H1 (cell line): ENCODE results near the gene SNRK. TPM values are rescaled to one million over a fixed set of nuclear protein-coding genes. Genes with fewer than 3 reads are reported as not detected.

Experiments
- CTCF ChIA-PET: fragments of 300-600 bp; sonication (Branson Sonifier 250); formaldehyde crosslinking; loops from one replicate; lab custom pipeline; 2021; ENCODE audit not compliant: partially characterized antibody; lab: Charles Lee
- POLR2A ChIA-PET: fragments of 300-600 bp; sonication (Branson Sonifier 250); formaldehyde crosslinking; loops from one replicate; lab custom pipeline; 2021; ENCODE audit warnings: inconsistent platforms; ENCODE audit not compliant: partially characterized antibody; lab: Charles Lee
- DNase-seq, 2 experiments: peaks; one replicate each; pipeline versions ENCODE4 v3.0.0 to v3.0.0-alpha.2; 2010 to 2022; ENCODE audit warnings: low spot score in 2 of 2, low read depth in 1 of 2, mixed read lengths in 1 of 2
- FAIRE-seq: peaks from 2 replicates; lab custom pipeline; 2011; peaks lifted over from hg19 to GRCh38; lab: Jason Lieb, UNC
- H2AFZ ChIP-seq: 2 replicates; pipeline ENCODE4 v1.8.1; 2012; ENCODE audit warnings: low read length, inconsistent platforms
- H2AK5ac ChIP-seq: 2 replicates; pipeline ENCODE4 v1.6.1; 2013; ENCODE audit warnings: low read depth, low read length
- H2BK120ac ChIP-seq: replicated peaks from 2 replicates; pipeline ENCODE3; 2013; ENCODE audit warnings: low read depth, low read length, inconsistent platforms
- H2BK12ac ChIP-seq: 2 replicates; pipeline ENCODE4 v1.6.1; 2013; ENCODE audit warnings: low read depth, low read length
- H2BK15ac ChIP-seq: 2 replicates; pipeline ENCODE4 v1.6.1; 2013; ENCODE audit warnings: low read length
- H2BK20ac ChIP-seq: 2 replicates; pipeline ENCODE4 v1.6.1; 2013; ENCODE audit warnings: low read length
- H2BK5ac ChIP-seq: 2 replicates; pipeline ENCODE4 v1.6.1; 2013; ENCODE audit warnings: low read depth, low read length
- H3K14ac ChIP-seq: 2 replicates; pipeline ENCODE4 v1.6.1; 2013; ENCODE audit warnings: inconsistent platforms; ENCODE audit not compliant: insufficient read length
- H3K18ac ChIP-seq: 2 replicates; pipeline ENCODE4 v1.6.1; 2013; ENCODE audit warnings: low read length; ENCODE audit errors: extremely low read depth
- H3K23ac ChIP-seq: 2 replicates; pipeline ENCODE4 v1.6.1; 2013; ENCODE audit warnings: inconsistent platforms; ENCODE audit not compliant: insufficient read length
- H3K23me2 ChIP-seq: 2 replicates; pipeline ENCODE4 v1.6.1; 2013; ENCODE audit warnings: low read depth, low read length
- H3K27ac ChIP-seq: 2 replicates; pipeline ENCODE4 v1.6.1; 2011; ENCODE audit warnings: low read depth, low read length, inconsistent platforms
- H3K27me3 ChIP-seq, 4 experiments: replicated peaks in 1 of 4; 1 replicate in 1 of 4; 2 replicates in 3 of 4; pipeline versions ENCODE4 v1.6.1 to v1.8.1; 2011 to 2013; ENCODE audit warnings: low read length in 3 of 4, mild to moderate bottlenecking in 3 of 4, inconsistent platforms in 2 of 4, mixed read lengths in 2 of 4, moderate library complexity in 1 of 4; ENCODE audit not compliant: control insufficient read depth in 3 of 4, insufficient read depth in 3 of 4; ENCODE audit errors: extremely low read depth in 1 of 4
- H3K36me3 ChIP-seq, 4 experiments: 2 replicates each; pipeline versions ENCODE4 v1.6.1 to v1.8.1; 2011 to 2013; ENCODE audit warnings: mild to moderate bottlenecking in 4 of 4, low read length in 3 of 4, moderate library complexity in 2 of 4, control low read depth in 1 of 4, inconsistent platforms in 1 of 4; ENCODE audit not compliant: insufficient read depth in 4 of 4, control insufficient read depth in 2 of 4
- H3K4ac ChIP-seq: replicated peaks from 2 replicates; pipeline ENCODE3; 2013; ENCODE audit warnings: low read length, low read depth, mixed read lengths, inconsistent platforms; ENCODE audit not compliant: insufficient read length
- H3K4me1 ChIP-seq, 4 experiments: replicated peaks in 1 of 4; 1 replicate in 1 of 4; 2 replicates in 3 of 4; pipeline versions ENCODE4 v1.6.1 to v1.8.1; 2011 to 2013; ENCODE audit warnings: low read length in 3 of 4, inconsistent platforms in 2 of 4, mixed read lengths in 1 of 4; ENCODE audit not compliant: insufficient read depth in 4 of 4, control insufficient read depth in 3 of 4
- H3K4me2 ChIP-seq, 2 experiments: 2 replicates each; pipeline versions ENCODE4 v1.6.1 to v1.8.1; 2011 to 2013; ENCODE audit warnings: low read depth in 2 of 2, low read length in 2 of 2, control low read depth in 1 of 2, inconsistent platforms in 1 of 2, mild to moderate bottlenecking in 1 of 2; ENCODE audit not compliant: insufficient read depth in 1 of 2
- H3K4me3 ChIP-seq, 4 experiments: fragments of 200-600, 300-600 bp in 1 of 4; sonication (generic), shearing (Covaris generic), sonication (Bioruptor Twin) in 1 of 4; 2 replicates each; pipeline versions ENCODE4 v1.5.1 to v1.8.1; 2011 to 2016; ENCODE audit warnings: low read length in 4 of 4, low read depth in 3 of 4, control low read depth in 2 of 4, inconsistent platforms in 2 of 4, mild to moderate bottlenecking in 2 of 4, mixed read lengths in 1 of 4, moderate library complexity in 1 of 4; ENCODE audit not compliant: insufficient read depth in 2 of 4; ENCODE audit errors: extremely low read depth in 1 of 4
- H3K56ac ChIP-seq: replicated peaks from 2 replicates; pipeline ENCODE3; 2013; ENCODE audit warnings: low read depth, mild to moderate bottlenecking, mixed read lengths, low read length, inconsistent platforms; ENCODE audit not compliant: insufficient read length
- H3K79me1 ChIP-seq: 2 replicates; pipeline ENCODE4 v1.6.1; 2013; ENCODE audit warnings: low read depth, low read length, control low read depth
- H3K79me2 ChIP-seq, 2 experiments: 2 replicates each; pipeline versions ENCODE4 v1.6.1 to v1.8.1; 2012 to 2013; ENCODE audit warnings: low read length in 2 of 2, mild to moderate bottlenecking in 2 of 2, inconsistent platforms in 1 of 2; ENCODE audit not compliant: insufficient read depth in 2 of 2, control insufficient read depth in 1 of 2
- H3K9ac ChIP-seq, 4 experiments: replicated peaks in 1 of 4; 1 replicate in 1 of 4; 2 replicates in 3 of 4; pipeline versions ENCODE4 v1.6.1 to v1.8.1; 2011 to 2013; ENCODE audit warnings: low read depth in 3 of 4, low read length in 3 of 4, control low read depth in 2 of 4, mild to moderate bottlenecking in 2 of 4, moderate library complexity in 2 of 4, inconsistent platforms in 1 of 4; ENCODE audit errors: extremely low read depth in 1 of 4
- H3K9me3 ChIP-seq, 2 experiments: 2 replicates each; pipeline versions ENCODE4 v1.6.1 to v1.8.1; 2012 to 2013; ENCODE audit warnings: mild to moderate bottlenecking in 2 of 2, moderate library complexity in 2 of 2, control low read depth in 1 of 2, inconsistent platforms in 1 of 2, low read depth in 1 of 2, low read length in 1 of 2, mixed read lengths in 1 of 2; ENCODE audit not compliant: insufficient read depth in 2 of 2
- H4K20me1 ChIP-seq, 2 experiments: replicated peaks in 1 of 2; 2 replicates each; pipeline versions ENCODE3 to v1.8.1; 2011 to 2013; ENCODE audit warnings: inconsistent platforms in 2 of 2, low read length in 2 of 2, mild to moderate bottlenecking in 1 of 2; ENCODE audit not compliant: insufficient read depth in 2 of 2, control insufficient read depth in 1 of 2
- H4K5ac ChIP-seq: 2 replicates; pipeline ENCODE4 v1.6.1; 2013; ENCODE audit warnings: low read length, low read depth, mixed read lengths, inconsistent platforms; ENCODE audit not compliant: insufficient read length
- H4K8ac ChIP-seq: 2 replicates; pipeline ENCODE4 v1.8.0; 2013; ENCODE audit warnings: mild to moderate bottlenecking, moderate library complexity, low read length, inconsistent platforms; ENCODE audit not compliant: insufficient read depth; ENCODE audit errors: extremely low read depth
- H4K91ac ChIP-seq: replicated peaks from 2 replicates; pipeline ENCODE3; 2013; ENCODE audit warnings: low read length, mixed read lengths, inconsistent platforms; ENCODE audit not compliant: insufficient read length
- BRCA1 ChIP-seq: IDR thresholded peaks from 2 replicates; pipeline ENCODE4 v1.6.1; 2012; ENCODE audit warnings: low read depth, low read length, improper control_type of control experiment
- CHD1 ChIP-seq: IDR thresholded peaks from 2 replicates; pipeline ENCODE4 v1.6.1; 2012; ENCODE audit warnings: low read depth, low read length, improper control_type of control experiment
- CHD2 ChIP-seq: IDR thresholded peaks from 2 replicates; pipeline ENCODE4 v1.6.1; 2012; ENCODE audit warnings: low read length, improper control_type of control experiment
- CTBP2 ChIP-seq: IDR thresholded peaks from 2 replicates; pipeline ENCODE4 v1.7.0; 2011; ENCODE audit warnings: borderline replicate concordance, mild to moderate bottlenecking, moderate library complexity, mixed read lengths, low read length; ENCODE audit not compliant: insufficient read depth, insufficient read length
- EP300 ChIP-seq, 2 experiments: IDR thresholded peaks; 1 replicate in 1 of 2; 2 replicates in 1 of 2; pipeline ENCODE4 v1.6.1; 2011 to 2012; ENCODE audit warnings: low read depth in 2 of 2, low read length in 2 of 2, mild to moderate bottlenecking in 2 of 2, borderline replicate concordance in 1 of 2, inconsistent platforms in 1 of 2, moderate library complexity in 1 of 2
- POLR2A ChIP-seq, 2 experiments: IDR thresholded peaks; 1 replicate in 1 of 2; 2 replicates in 1 of 2; pipeline ENCODE4 v1.6.1; 2011; ENCODE audit warnings: low read depth in 2 of 2, low read length in 2 of 2, mild to moderate bottlenecking in 2 of 2; ENCODE audit errors: control extremely low read depth in 1 of 2
- SAP30 ChIP-seq: fragments of 300-600 bp; sonication (generic); IDR thresholded peaks from 2 replicates; pipeline ENCODE4 v1.7.1; 2012; ENCODE audit warnings: low read length, moderate library complexity, mild to moderate bottlenecking, inconsistent platforms; ENCODE audit not compliant: insufficient read depth, insufficient replicate concordance
- SP1 ChIP-seq: IDR thresholded peaks from 2 replicates; pipeline ENCODE4 v1.6.1; 2011; ENCODE audit warnings: low read depth, low read length
- SP2 ChIP-seq: IDR thresholded peaks from 2 replicates; pipeline ENCODE4 v1.6.1; 2012; ENCODE audit warnings: mild to moderate bottlenecking, low read length, inconsistent platforms
- SP4 ChIP-seq: IDR thresholded peaks from 2 replicates; pipeline ENCODE4 v1.6.1; 2012; ENCODE audit warnings: low read length, inconsistent platforms
- TBP ChIP-seq: IDR thresholded peaks from 2 replicates; pipeline ENCODE4 v1.6.1; 2011; ENCODE audit warnings: low read depth, low read length, improper control_type of control experiment
- TCF12 ChIP-seq: IDR thresholded peaks from 2 replicates; pipeline ENCODE4 v1.6.1; 2011; ENCODE audit warnings: low read depth, mild to moderate bottlenecking, low read length
- WGBS, 2 experiments: shearing (Covaris generic) in 1 of 2; methylation state at CpG; one replicate each; pipeline versions ENCODE4 v1.1.6 to v1.1.7; 2013 to 2015; ENCODE audit warnings: low lambda C conversion rate in 2 of 2, mixed read lengths in 2 of 2, inconsistent platforms in 1 of 2, low coverage in 1 of 2, missing lambda C conversion rate in 1 of 2; ENCODE audit not compliant: insufficient replicate concordance in 2 of 2, insufficient coverage in 1 of 2, insufficient read length in 1 of 2; ENCODE audit errors: extremely low coverage in 1 of 2, missing lambda C conversion rate in 1 of 2; 5-methylcytosine and 5-hydroxymethylcytosine counted together
- polyA plus RNA-seq, 7 experiments: library from polyadenylated mRNA; depleted of rRNA in 3 of 7; stranded (reverse) in 5 of 7; unstranded in 2 of 7; fragments of >200 nt in 5 of 7; fragments of 200-250 nt in 2 of 7; gene quantifications; 1 replicate in 5 of 7; 2 replicates in 1 of 7; 4 replicates in 1 of 7; pipeline versions ENCODE4 v1.2.1 to v1.2.3, GENCODE V29; 2011 to 2013; ENCODE audit warnings: missing spikeins in 2 of 7, mixed read lengths in 2 of 7
- total RNA-seq: library from RNA; stranded (reverse); fragmentation: NEBNext Ultra II Directional; extraction: Animal tissue kit (Norgen Biotek cat#: 25700); gene quantifications from 2 replicates; pipeline ENCODE4 v1.2.1, GENCODE V29; 2021
- TF ChIP-seq, protein P1 (sequence below): IDR thresholded peaks from 2 replicates; pipeline ENCODE4 v1.6.1; 2012; ENCODE audit warnings: inconsistent platforms

SNRK gene
- total and polyA plus RNA-seq, 2 of the 8 experiments (the other 6 are each of a cell fraction or from before 2014, with no cell fraction given), result 4.4 to 11.7 TPM

DNA sequence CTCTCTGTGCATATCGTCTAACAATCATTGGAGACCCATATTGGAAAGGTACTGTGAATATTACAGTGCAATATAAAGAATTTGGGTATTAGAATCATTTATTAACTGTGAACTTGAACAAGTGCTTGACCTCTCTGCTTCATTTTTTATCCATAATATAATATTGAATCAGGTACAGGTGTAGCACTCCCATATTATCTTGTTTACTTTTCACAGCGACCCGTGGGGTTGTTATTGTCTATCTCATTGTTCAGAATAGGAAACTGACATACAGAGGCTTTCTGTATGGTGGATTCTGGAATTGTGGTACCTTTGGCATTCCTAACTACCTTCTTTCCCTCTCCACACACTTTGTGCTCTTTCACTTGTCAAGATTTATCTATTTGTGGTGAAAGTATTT, 17.8 kb downstream of the SNRK start:
- no peak overlapping the region for H4K8ac ChIP-seq
- WGBS, 2 experiments, result 88% methylated on average over 3 of the region's 3 CpGs; no CpG with 5 or more reads in 1 of the 2 experiments
- H2BK120ac ChIP-seq, result no peak overlapping the region
- no peaks in the 10 kb centered on the region for H3K9me3 ChIP-seq
- CTCF ChIA-PET, result no interaction called here
- peaks cover 0 to 12% (median 4%) of the 10 kb centered on the region in 4 experiments; a peak in 4 of 8 replicates for H3K36me3 ChIP-seq
- H3K79me2 ChIP-seq, result peaks cover 0 to 8% of the 10 kb centered on the region in 2 experiments; a peak in 2 of 4 replicates
- DNase-seq (no peak), FAIRE-seq (no peak)
- no peak overlapping the region for H3K4ac ChIP-seq
- no peaks in the 10 kb centered on the region for H3K79me1 ChIP-seq
- H3K4me1 ChIP-seq, result no peaks in the 10 kb centered on the region
- no peak overlapping the region for H3K27ac ChIP-seq
- no peak overlapping the region for H2AK5ac ChIP-seq
- no peak overlapping the region for H2BK15ac ChIP-seq
- no peak overlapping the region for H3K18ac ChIP-seq
- H2BK20ac ChIP-seq, result no peak overlapping the region
- no peaks in the 10 kb centered on the region for H3K27me3 ChIP-seq
- H3K23me2 ChIP-seq, result no peaks in the 10 kb centered on the region
- no peak overlapping the region for H2BK5ac ChIP-seq
- no peaks in the 10 kb centered on the region for H4K20me1 ChIP-seq
- H4K91ac ChIP-seq, result no peak overlapping the region
- no peak overlapping the region for H3K56ac ChIP-seq
- H3K9ac ChIP-seq, result no peak overlapping the region
- H3K4me3 ChIP-seq, result no peak overlapping the region
- TF ChIP-seq EP300 (IDR thresholded peaks at IDR 0.05; ENCODE audit: borderline replicate concordance in 1 of 2, low read depth in 2 of 2, low read length in 2 of 2) (no peak), SAP30 (no peak), SP2 (no peak), SP1 (no peak), CTBP2 (no peak), SP4 (no peak), TBP (no peak), CHD1 (no peak), POLR2A (IDR thresholded peaks at IDR 0.05; ENCODE audit: control extremely low read depth in 1 of 2, low read depth in 2 of 2, low read length in 2 of 2) (no peak), BRCA1 (no peak), CHD2 (no peak), TCF12 (no peak)
- TF ChIP-seq, protein P1, sequence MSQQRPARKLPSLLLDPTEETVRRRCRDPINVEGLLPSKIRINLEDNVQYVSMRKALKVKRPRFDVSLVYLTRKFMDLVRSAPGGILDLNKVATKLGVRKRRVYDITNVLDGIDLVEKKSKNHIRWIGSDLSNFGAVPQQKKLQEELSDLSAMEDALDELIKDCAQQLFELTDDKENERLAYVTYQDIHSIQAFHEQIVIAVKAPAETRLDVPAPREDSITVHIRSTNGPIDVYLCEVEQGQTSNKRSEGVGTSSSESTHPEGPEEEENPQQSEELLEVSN, result no peak
- H3K14ac ChIP-seq, result no peak overlapping the region
- H4K5ac ChIP-seq, result no peak overlapping the region
- POLR2A ChIA-PET, result no interaction called here
- H2BK12ac ChIP-seq, result no peak overlapping the region
- H3K4me2 ChIP-seq, result no peak overlapping the region
- no peak overlapping the region for H3K23ac ChIP-seq
- H2AFZ ChIP-seq, result no peak overlapping the region
